HAP-1 (cell line): ENCODE results near the gene TLR7.

Source experiments
- DNase-seq, 2 experiments: peaks; one replicate each; pipeline ENCODE4 v3.0.0-alpha.2; 2016 to 2020; ENCODE audit warnings: low spot score in 2 of 2
- H3K27me3 ChIP-seq: fragments of 250-450 bp; sonication (Bioruptor Pico); 2 replicates; pipeline ENCODE4 v1.5.1; 2020; ENCODE audit warnings: low read depth, mild to moderate bottlenecking, moderate library complexity
- H3K36me3 ChIP-seq: fragments of 250-450 bp; sonication (Bioruptor Pico); replicated peaks from 2 replicates; pipeline ENCODE4 v1.5.1; 2020; ENCODE audit warnings: mild to moderate bottlenecking
- H3K4me1 ChIP-seq: fragments of 250-450 bp; sonication (Bioruptor Pico); 2 replicates; pipeline ENCODE4 v1.5.1; 2020; ENCODE audit warnings: mild to moderate bottlenecking
- H3K4me3 ChIP-seq: fragments of 250-450 bp; sonication (Bioruptor Pico); 2 replicates; pipeline ENCODE4 v1.5.1; 2020; ENCODE audit warnings: mild to moderate bottlenecking, moderate library complexity
- H3K9me3 ChIP-seq: fragments of 250-450 bp; sonication (Bioruptor Pico); 2 replicates; pipeline ENCODE4 v1.5.1; 2020; ENCODE audit warnings: mild to moderate bottlenecking, moderate library complexity
- in situ Hi-C: fragments of 300-500 bp; cut with MboI; formaldehyde crosslinking; loops from 3 replicates; pipeline ENCODE4 v1.14.3; 2020; ENCODE audit warnings: low sequenced_read_pairs, inconsistent platforms, mixed read lengths

Gene TLR7

GRCh38 chrX:12866451-12867377 lies at the start of gene TLR7:
TLR7 (plus strand) TSS chrX:12867072; CDS start chrX:12867579, 507 bp downstream.
- in situ Hi-C loops = no loop called here
- no peak for DNase-seq
- Histone ChIP-seq H3K4me3 (no peak within 1 kb of the TSS), H3K36me3 (no peaks in the 10 kb centered on the region), H3K9me3 (no peaks in the 10 kb centered on the region), H3K27me3 (peaks cover 14% of the 10 kb centered on the region), H3K4me1 (no peaks in the 10 kb centered on the region)

GRCh38 chrX:12817528-12817927 lies 49.3 kb upstream of the TLR7 start:
- DNase-seq = no peak
- Histone ChIP-seq H3K27me3 (no peaks in the 10 kb centered on the region), H3K36me3 (peaks cover 46% of the 10 kb centered on the region), H3K4me1 (no peaks in the 10 kb centered on the region), H3K4me3 (no peak overlapping the region), H3K9me3 (no peaks in the 10 kb centered on the region)
- in situ Hi-C loops = loop anchor here (10.0 to 25.0 kb wide), 2 partner anchors 77 to 670 kb away; no protein-coding TSS in a partner anchor

GRCh38 chrX:12819222-12819621 lies 47.6 kb upstream of the TLR7 start:
- Histone ChIP-seq H3K27me3 (no peaks in the 10 kb centered on the region), H3K36me3 (peaks cover 47% of the 10 kb centered on the region), H3K9me3 (no peaks in the 10 kb centered on the region), H3K4me1 (no peaks in the 10 kb centered on the region), H3K4me3 (no peak overlapping the region)
- in situ Hi-C loops = loop anchor here (10.0 to 25.0 kb wide), 2 partner anchors 76 to 668 kb away; no protein-coding TSS in a partner anchor
- no peak for DNase-seq

GRCh38 chrX:12820737-12821136 lies 46.1 kb upstream of the TLR7 start:
- in situ Hi-C loops = loop anchor here (25.0 kb wide), 1 partner anchor 667 kb away; no protein-coding TSS in a partner anchor
- no peak for DNase-seq
- H3K4me1 ChIP-seq = no peaks in the 10 kb centered on the region
- H3K9me3 ChIP-seq = no peaks in the 10 kb centered on the region
- H3K36me3 ChIP-seq = peaks cover 51% of the 10 kb centered on the region
- no peaks in the 10 kb centered on the region for H3K27me3 ChIP-seq
- no peak overlapping the region for H3K4me3 ChIP-seq

GRCh38 chrX:12824944-12825343 lies 41.9 kb upstream of the TLR7 start:
- Histone ChIP-seq H3K27me3 (peaks cover 3% of the 10 kb centered on the region; the same call in 1 of the 2 replicates), H3K36me3 (peaks cover 39% of the 10 kb centered on the region)
- in situ Hi-C loops = loop anchor here (25.0 kb wide), 1 partner anchor 662 kb away; no protein-coding TSS in a partner anchor

GRCh38 chrX:12825801-12826200 lies 41.1 kb upstream of the TLR7 start:
- Histone ChIP-seq H3K36me3 (peaks cover 31% of the 10 kb centered on the region), H3K9me3 (no peaks in the 10 kb centered on the region), H3K4me3 (no peak overlapping the region), H3K27me3 (peaks cover 3% of the 10 kb centered on the region; the same call in 1 of the 2 replicates), H3K4me1 (no peaks in the 10 kb centered on the region)
- peak; percentile 14 to 26 for DNase-seq
- in situ Hi-C loops = no loop called here

More at GRCh38 chrX:12824944-12825343, 41.9 kb upstream of the TLR7 start:
- DNase-seq = no peak
- no peak overlapping the region for H3K4me3 ChIP-seq
- H3K4me1 ChIP-seq = no peaks in the 10 kb centered on the region
- H3K9me3 ChIP-seq = no peaks in the 10 kb centered on the region

- Histone ChIP-seq H3K4me3 (no peak overlapping the region), H3K36me3 (no peaks in the 10 kb centered on the region), H3K9me3 (no peaks in the 10 kb centered on the region), H3K27me3 (no peaks in the 10 kb centered on the region), H3K4me1 (peaks cover 6% of the 10 kb centered on the region; the same call in 1 of the 2 replicates)
- DNase-seq = no peak
- in situ Hi-C loops = no loop called here
These were observed 23.7 kb upstream of the TLR7 start for GRCh38 chrX:12843061-12843667.

- H3K4me1 ChIP-seq = peaks cover 6% of the 10 kb centered on the region; the same call in 1 of the 2 replicates
- no peak overlapping the region for H3K4me3 ChIP-seq
- no peaks in the 10 kb centered on the region for H3K9me3 ChIP-seq
- no peaks in the 10 kb centered on the region for H3K27me3 ChIP-seq
- H3K36me3 ChIP-seq = no peaks in the 10 kb centered on the region
- no peak for DNase-seq
- in situ Hi-C loops = no loop called here
These were observed 23.1 kb upstream of the TLR7 start for GRCh38 chrX:12843668-12844279.

- no peaks in the 10 kb centered on the region for H3K9me3 ChIP-seq
- peaks cover 6% of the 10 kb centered on the region; the same call in 1 of the 2 replicates for H3K4me1 ChIP-seq
- in situ Hi-C loops = no loop called here
- H3K4me3 ChIP-seq = no peak overlapping the region
- DNase-seq = no peak
- no peaks in the 10 kb centered on the region for H3K36me3 ChIP-seq
- no peaks in the 10 kb centered on the region for H3K27me3 ChIP-seq
These were observed 22.6 kb upstream of the TLR7 start for GRCh38 chrX:12844319-12844718.

- Histone ChIP-seq H3K4me1 (no peaks in the 10 kb centered on the region), H3K36me3 (no peaks in the 10 kb centered on the region), H3K27me3 (peaks cover 14% of the 10 kb centered on the region), H3K9me3 (no peaks in the 10 kb centered on the region), H3K4me3 (no peak overlapping the region)
- no peak for DNase-seq
- in situ Hi-C loops = no loop called here
These were observed 1.5 kb upstream of the TLR7 start for GRCh38 chrX:12865359-12865758.

- Histone ChIP-seq H3K36me3 (no peaks in the 10 kb centered on the region), H3K27me3 (peaks cover 14% of the 10 kb centered on the region), H3K4me3 (no peak overlapping the region), H3K9me3 (no peaks in the 10 kb centered on the region), H3K4me1 (no peaks in the 10 kb centered on the region)
- no peak for DNase-seq
- in situ Hi-C loops = no loop called here
These were observed 813 bp downstream of the TLR7 start for GRCh38 chrX:12867685-12868084.

- H3K4me3 ChIP-seq = no peak overlapping the region
- no peaks in the 10 kb centered on the region for H3K9me3 ChIP-seq
- no peaks in the 10 kb centered on the region for H3K36me3 ChIP-seq
- peaks cover 14% of the 10 kb centered on the region for H3K27me3 ChIP-seq
- no peaks in the 10 kb centered on the region for H3K4me1 ChIP-seq
- in situ Hi-C loops = no loop called here
- DNase-seq = no peak
These were observed 1.9 kb downstream of the TLR7 start for GRCh38 chrX:12868747-12869146.

- Histone ChIP-seq H3K27me3 (peaks cover 12% of the 10 kb centered on the region), H3K4me1 (no peaks in the 10 kb centered on the region), H3K4me3 (no peak overlapping the region), H3K9me3 (no peaks in the 10 kb centered on the region), H3K36me3 (no peaks in the 10 kb centered on the region)
- DNase-seq = no peak
- in situ Hi-C loops = no loop called here
These were observed 4.4 kb downstream of the TLR7 start for GRCh38 chrX:12871257-12871656.
